Middle frontal gyrus (tissue), 1 donor: ENCODE results near the gene HADH.

Experiments
- DNase-seq: peaks from one replicate; pipeline ENCODE4 v3.0.0-alpha.2; 2015; ENCODE audit warnings: low spot score; ENCODE audit errors: extremely low spot score

HADH gene

GRCh38 chr4:108055787-108056186, 66.1 kb downstream of the HADH start:
- no peak for DNase-seq

DNA sequence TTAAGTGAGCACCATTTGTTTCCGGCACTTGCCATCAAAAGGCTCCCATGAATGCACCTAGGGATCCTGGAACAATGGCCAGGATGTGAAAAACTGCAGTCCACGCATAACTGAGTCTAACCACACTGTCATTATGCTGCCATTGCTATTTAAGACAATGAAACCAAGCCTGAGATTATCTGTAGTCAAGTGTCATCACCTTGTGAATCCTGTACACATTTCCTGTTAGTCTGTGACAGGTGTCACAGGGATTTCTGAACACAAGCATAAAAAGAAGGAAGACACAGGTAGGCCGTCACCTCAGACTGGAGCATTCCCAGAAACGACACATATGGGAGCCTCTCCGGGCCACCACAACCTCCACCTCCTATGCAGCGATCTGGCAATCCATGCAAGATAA, 66.7 kb downstream of the HADH start:
- DNase-seq: no peak

- DNase-seq: no peak
Measured at GRCh38 chr4:108058685-108059440, 69.2 kb downstream of the HADH start.

DNA sequence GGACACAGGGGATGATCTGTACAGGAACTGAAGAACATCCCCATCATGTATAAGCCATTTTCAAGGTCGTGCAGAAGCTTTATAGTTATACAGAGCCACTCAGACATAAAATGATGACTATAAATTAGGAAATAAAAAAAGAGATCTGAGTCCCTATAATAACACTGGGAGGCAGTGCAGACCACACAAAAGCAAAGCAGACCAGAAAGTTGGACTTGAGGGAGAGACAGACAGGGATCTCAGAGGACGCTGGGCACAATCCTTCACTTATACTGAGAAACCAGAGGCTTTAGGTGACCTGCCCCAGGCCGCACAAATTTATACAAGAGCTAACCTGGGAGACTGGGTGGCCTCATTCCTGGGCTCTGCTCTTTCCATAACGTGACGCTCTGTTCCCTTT, 70.5 kb downstream of the HADH start:
- DNase-seq: no peak

GRCh38 chr4:108060686-108061321, 71.1 kb downstream of the HADH start:
- no peak for DNase-seq

GRCh38 chr4:108068442-108068841, 78.8 kb downstream of the HADH start:
- no peak for DNase-seq

- no peak for DNase-seq
Measured at GRCh38 chr4:108070775-108071174, 81.1 kb downstream of the HADH start.

DNA sequence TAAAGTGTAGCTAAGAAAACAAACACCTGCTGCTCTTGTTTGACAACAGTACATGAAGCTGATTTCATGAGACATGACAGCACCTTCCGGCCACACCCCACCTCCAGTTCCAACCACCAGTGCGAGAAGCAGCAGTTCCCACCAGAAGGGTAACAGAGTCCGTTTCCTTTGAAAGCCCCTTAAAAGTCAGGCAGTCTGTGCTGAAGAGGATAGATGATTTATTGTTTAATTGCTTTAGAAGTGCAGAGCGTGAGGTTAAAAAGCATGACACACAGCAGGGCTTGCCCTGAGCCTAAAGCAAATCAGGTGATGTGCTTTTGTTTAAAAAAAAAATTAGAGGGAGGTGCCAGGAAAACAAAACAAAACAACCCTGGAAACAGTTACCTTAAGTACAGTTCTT, 82.6 kb downstream of the HADH start:
- no peak for DNase-seq

- DNase-seq: no peak
Measured at GRCh38 chr4:108078024-108078733, 88.5 kb downstream of the HADH start.

GRCh38 chr4:108080747-108081146, 91.1 kb downstream of the HADH start:
- DNase-seq: no peak

DNA sequence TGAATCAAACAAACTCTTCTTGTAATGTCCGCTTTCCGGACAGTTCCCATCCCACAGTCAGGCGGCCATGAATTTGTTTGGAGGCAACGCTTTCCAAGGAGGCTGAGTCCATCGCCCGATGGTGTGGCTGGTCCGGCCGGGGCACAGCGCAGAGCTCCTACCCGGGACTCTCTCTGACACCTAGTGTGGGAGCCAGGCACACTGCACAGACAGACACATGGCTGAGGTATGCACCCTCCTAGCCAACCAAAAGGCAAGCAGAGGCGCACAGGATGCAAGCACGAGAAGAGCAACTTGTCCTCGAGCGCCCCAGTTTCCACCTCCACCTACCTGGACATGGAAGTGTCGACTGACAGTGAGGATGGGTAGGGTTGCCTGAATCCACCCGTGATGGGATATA, 91.6 kb downstream of the HADH start:
- DNase-seq: no peak
